ENCODE results near the gene HOXA13. TPM values are rescaled to one million over a fixed set of nuclear protein-coding genes. Genes with fewer than 3 reads are reported as not detected.

Gene HOXA13
- polyA plus RNA-seq, 1 of the 3 experiments (the other 2 are of a cell fraction): not detected

DNA sequence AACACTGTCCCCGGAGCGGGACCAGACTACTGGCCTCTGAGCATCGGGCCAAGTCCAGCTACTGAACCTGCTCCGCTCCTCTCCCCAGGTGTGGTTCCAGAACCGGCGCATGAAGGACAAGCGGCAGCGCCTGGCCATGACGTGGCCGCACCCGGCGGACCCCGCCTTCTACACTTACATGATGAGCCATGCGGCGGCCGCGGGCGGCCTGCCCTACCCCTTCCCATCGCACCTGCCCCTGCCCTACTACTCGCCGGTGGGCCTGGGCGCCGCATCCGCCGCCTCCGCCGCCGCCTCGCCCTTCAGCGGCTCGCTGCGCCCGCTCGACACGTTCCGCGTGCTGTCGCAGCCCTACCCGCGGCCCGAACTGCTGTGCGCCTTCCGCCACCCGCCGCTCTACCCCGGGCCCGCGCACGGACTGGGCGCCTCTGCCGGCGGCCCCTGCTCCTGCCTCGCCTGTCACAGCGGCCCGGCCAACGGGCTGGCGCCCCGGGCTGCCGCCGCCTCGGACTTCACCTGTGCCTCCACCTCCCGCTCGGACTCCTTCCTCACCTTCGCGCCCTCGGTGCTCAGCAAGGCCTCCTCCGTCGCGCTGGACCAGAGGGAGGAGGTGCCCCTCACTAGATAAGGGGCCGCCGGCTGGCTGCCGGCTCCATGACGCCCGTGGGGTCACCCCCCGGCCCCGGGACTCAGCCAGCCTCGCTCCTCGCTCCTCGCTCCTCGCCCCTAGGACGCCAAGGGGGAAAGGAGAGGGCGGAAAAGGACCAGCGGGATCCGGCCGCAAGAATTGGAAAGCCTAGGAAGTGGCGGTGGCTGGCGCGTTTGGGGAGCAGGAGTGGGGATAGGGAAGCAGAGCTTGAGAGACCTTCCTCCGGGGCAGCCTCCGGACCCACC, 46.2 kb upstream of the HOXA13 start:
- Histone ChIP-seq H3K4me1 (ENCODE audit: control insufficient read depth in 1 of 2, insufficient read depth in 2 of 2, low read depth in 1 of 2, low read length in 1 of 2) (no peaks in the 10 kb centered on the region; a peak in 1 of 4 replicates), H3K9me3 (no peaks in the 10 kb centered on the region), H3K27me3 (ENCODE audit: insufficient read depth) (peaks cover 100% of the 10 kb centered on the region), H3K4me3 (ENCODE audit: low read depth in 2 of 2, low read length in 1 of 2) (no peak overlapping the region), H4K20me1 (ENCODE audit: insufficient read depth) (no peaks in the 10 kb centered on the region; the same call in 1 of the 2 replicates), H3K9ac (no peak overlapping the region), H2AFZ (ENCODE audit: low read depth) (no peak overlapping the region), H3K27ac (ENCODE audit: low read depth in 2 of 2, low read length in 1 of 2) (no peak overlapping the region), H3K4me2 (peak overlapping the region; percentile 54; the same call in 1 of the 2 replicates), H3F3A (replicated peaks; ENCODE audit: insufficient read depth) (peaks cover 7% of the 10 kb centered on the region), H3K36me3 (replicated peaks in 1 of 2; ENCODE audit: control insufficient read depth in 1 of 2, insufficient read depth in 2 of 2, low read length in 1 of 2) (no peaks in the 10 kb centered on the region), H3K9me2 (no peaks in the 10 kb centered on the region), H3K79me2 (ENCODE audit: insufficient read depth) (no peaks in the 10 kb centered on the region)
- 9% methylated on average over 59 of the region's 90 CpGs for WGBS (ENCODE audit: low lambda C conversion rate)
- ChIA-PET CTCF (interaction anchor here (1.0 to 1.9 kb wide), 4 partner anchors 23 to 96 kb away, joined by 3 to 7 read pairs (median 4); no protein-coding TSS in a partner anchor), POLR2A (no interaction called here)
- no peak for TF ChIP-seq FOSL2 (IDR thresholded peaks at IDR 0.05; ENCODE audit: borderline replicate concordance, low read depth)
- 0 out of 2 replicates have a peak, but pooled peaks have one; percentile 66 for TF ChIP-seq EZH2phosphoT487 (IDR thresholded peaks at IDR 0.05; ENCODE audit: borderline replicate concordance, low read depth)
- peak; percentile 64 for DNase-seq

DNA sequence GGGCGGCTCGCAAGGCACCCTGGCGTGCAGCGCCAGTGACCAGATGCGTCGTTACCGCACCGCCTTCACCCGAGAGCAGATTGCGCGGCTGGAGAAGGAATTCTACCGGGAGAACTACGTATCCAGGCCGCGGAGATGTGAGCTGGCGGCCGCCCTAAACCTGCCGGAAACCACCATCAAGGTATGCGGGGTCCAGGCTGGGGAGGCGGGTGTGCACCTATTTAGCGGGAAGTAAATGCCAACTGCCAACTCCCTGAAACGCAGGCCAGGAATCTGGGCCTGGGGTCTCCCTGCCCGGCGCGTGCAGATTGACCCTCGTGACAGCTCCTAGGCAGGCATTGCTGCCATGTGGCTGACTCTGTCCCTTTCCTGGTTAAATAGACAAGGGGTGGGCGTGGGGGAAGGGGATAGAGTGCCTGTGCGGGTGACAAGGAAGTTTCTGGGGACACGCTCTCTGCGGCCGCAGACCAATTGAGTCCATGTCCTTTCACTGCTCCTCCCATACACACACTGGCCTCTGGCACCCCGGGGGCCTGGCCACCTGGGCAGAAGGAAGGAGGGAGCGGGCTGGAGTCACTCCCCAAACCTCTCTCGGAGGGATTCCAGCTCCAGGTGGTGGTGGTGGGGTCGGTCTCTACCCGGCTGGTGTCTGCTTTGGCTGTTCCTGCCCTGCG, 45.4 kb upstream of the HOXA13 start:
- no peaks in the 10 kb centered on the region for H3K79me2 ChIP-seq (ENCODE audit: insufficient read depth)
- H3K27me3 ChIP-seq (ENCODE audit: insufficient read depth): peaks cover 100% of the 10 kb centered on the region
- no peaks in the 10 kb centered on the region for H3K9me2 ChIP-seq
- no peak overlapping the region for H3K9ac ChIP-seq
- H3K4me3 ChIP-seq (ENCODE audit: low read depth in 2 of 2, low read length in 1 of 2): no peak overlapping the region
- no peaks in the 10 kb centered on the region; a peak in 1 of 4 replicates for H3K4me1 ChIP-seq (ENCODE audit: control insufficient read depth in 1 of 2, insufficient read depth in 2 of 2, low read depth in 1 of 2, low read length in 1 of 2)
- H3K9me3 ChIP-seq: no peaks in the 10 kb centered on the region
- DNase-seq: peak; percentile 43
- no peak overlapping the region for H2AFZ ChIP-seq (ENCODE audit: low read depth)
- H3K27ac ChIP-seq (ENCODE audit: low read depth in 2 of 2, low read length in 1 of 2): no peak overlapping the region
- POLR2A ChIA-PET: no interaction called here
- H3F3A ChIP-seq (replicated peaks; ENCODE audit: insufficient read depth): peaks cover 7% of the 10 kb centered on the region
- peaks cover 3% of the 10 kb centered on the region; the same call in 1 of the 2 replicates for H4K20me1 ChIP-seq (ENCODE audit: insufficient read depth)
- H3K4me2 ChIP-seq: peak overlapping the region; percentile 54; the same call in 1 of the 2 replicates
- CTCF ChIA-PET: no interaction called here
- no peaks in the 10 kb centered on the region for H3K36me3 ChIP-seq (replicated peaks in 1 of 2; ENCODE audit: control insufficient read depth in 1 of 2, insufficient read depth in 2 of 2, low read length in 1 of 2)
- WGBS (ENCODE audit: low lambda C conversion rate): 28% methylated on average over 34 of the region's 37 CpGs
- TF ChIP-seq, protein P1, sequence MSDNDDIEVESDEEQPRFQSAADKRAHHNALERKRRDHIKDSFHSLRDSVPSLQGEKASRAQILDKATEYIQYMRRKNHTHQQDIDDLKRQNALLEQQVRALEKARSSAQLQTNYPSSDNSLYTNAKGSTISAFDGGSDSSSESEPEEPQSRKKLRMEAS (IDR thresholded peaks at IDR 0.05; ENCODE audit: low read depth): no peak
- TF ChIP-seq RFX5 (IDR thresholded peaks at IDR 0.05; ENCODE audit: low read length): no peak
- TF ChIP-seq, protein P2, sequence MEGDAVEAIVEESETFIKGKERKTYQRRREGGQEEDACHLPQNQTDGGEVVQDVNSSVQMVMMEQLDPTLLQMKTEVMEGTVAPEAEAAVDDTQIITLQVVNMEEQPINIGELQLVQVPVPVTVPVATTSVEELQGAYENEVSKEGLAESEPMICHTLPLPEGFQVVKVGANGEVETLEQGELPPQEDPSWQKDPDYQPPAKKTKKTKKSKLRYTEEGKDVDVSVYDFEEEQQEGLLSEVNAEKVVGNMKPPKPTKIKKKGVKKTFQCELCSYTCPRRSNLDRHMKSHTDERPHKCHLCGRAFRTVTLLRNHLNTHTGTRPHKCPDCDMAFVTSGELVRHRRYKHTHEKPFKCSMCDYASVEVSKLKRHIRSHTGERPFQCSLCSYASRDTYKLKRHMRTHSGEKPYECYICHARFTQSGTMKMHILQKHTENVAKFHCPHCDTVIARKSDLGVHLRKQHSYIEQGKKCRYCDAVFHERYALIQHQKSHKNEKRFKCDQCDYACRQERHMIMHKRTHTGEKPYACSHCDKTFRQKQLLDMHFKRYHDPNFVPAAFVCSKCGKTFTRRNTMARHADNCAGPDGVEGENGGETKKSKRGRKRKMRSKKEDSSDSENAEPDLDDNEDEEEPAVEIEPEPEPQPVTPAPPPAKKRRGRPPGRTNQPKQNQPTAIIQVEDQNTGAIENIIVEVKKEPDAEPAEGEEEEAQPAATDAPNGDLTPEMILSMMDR (IDR thresholded peaks at IDR 0.05): no peak
- TF ChIP-seq TCF12 (IDR thresholded peaks at IDR 0.05): no peak
- no peak for TF ChIP-seq MXI1 (IDR thresholded peaks at IDR 0.05; ENCODE audit: low read depth, low read length)
- TF ChIP-seq, protein P3, sequence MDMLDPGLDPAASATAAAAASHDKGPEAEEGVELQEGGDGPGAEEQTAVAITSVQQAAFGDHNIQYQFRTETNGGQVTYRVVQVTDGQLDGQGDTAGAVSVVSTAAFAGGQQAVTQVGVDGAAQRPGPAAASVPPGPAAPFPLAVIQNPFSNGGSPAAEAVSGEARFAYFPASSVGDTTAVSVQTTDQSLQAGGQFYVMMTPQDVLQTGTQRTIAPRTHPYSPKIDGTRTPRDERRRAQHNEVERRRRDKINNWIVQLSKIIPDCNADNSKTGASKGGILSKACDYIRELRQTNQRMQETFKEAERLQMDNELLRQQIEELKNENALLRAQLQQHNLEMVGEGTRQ (IDR thresholded peaks at IDR 0.05; ENCODE audit: borderline replicate concordance, low read depth, low read length): no peak
- TF ChIP-seq, protein P4, sequence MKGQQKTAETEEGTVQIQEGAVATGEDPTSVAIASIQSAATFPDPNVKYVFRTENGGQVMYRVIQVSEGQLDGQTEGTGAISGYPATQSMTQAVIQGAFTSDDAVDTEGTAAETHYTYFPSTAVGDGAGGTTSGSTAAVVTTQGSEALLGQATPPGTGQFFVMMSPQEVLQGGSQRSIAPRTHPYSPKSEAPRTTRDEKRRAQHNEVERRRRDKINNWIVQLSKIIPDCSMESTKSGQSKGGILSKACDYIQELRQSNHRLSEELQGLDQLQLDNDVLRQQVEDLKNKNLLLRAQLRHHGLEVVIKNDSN (IDR thresholded peaks at IDR 0.05; ENCODE audit: borderline replicate concordance, low read depth): no peak
- no peak for TF ChIP-seq SMC3 (IDR thresholded peaks at IDR 0.05; ENCODE audit: low read depth, low read length)
- TF ChIP-seq, protein P5, sequence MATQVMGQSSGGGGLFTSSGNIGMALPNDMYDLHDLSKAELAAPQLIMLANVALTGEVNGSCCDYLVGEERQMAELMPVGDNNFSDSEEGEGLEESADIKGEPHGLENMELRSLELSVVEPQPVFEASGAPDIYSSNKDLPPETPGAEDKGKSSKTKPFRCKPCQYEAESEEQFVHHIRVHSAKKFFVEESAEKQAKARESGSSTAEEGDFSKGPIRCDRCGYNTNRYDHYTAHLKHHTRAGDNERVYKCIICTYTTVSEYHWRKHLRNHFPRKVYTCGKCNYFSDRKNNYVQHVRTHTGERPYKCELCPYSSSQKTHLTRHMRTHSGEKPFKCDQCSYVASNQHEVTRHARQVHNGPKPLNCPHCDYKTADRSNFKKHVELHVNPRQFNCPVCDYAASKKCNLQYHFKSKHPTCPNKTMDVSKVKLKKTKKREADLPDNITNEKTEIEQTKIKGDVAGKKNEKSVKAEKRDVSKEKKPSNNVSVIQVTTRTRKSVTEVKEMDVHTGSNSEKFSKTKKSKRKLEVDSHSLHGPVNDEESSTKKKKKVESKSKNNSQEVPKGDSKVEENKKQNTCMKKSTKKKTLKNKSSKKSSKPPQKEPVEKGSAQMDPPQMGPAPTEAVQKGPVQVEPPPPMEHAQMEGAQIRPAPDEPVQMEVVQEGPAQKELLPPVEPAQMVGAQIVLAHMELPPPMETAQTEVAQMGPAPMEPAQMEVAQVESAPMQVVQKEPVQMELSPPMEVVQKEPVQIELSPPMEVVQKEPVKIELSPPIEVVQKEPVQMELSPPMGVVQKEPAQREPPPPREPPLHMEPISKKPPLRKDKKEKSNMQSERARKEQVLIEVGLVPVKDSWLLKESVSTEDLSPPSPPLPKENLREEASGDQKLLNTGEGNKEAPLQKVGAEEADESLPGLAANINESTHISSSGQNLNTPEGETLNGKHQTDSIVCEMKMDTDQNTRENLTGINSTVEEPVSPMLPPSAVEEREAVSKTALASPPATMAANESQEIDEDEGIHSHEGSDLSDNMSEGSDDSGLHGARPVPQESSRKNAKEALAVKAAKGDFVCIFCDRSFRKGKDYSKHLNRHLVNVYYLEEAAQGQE (IDR thresholded peaks at IDR 0.05; ENCODE audit: low read depth, low read length): no peak
- TF ChIP-seq JUND (IDR thresholded peaks at IDR 0.05): no peak
- TF ChIP-seq MEF2A (IDR thresholded peaks at IDR 0.05; ENCODE audit: borderline replicate concordance, low read depth): no peak
- TF ChIP-seq, protein P6, sequence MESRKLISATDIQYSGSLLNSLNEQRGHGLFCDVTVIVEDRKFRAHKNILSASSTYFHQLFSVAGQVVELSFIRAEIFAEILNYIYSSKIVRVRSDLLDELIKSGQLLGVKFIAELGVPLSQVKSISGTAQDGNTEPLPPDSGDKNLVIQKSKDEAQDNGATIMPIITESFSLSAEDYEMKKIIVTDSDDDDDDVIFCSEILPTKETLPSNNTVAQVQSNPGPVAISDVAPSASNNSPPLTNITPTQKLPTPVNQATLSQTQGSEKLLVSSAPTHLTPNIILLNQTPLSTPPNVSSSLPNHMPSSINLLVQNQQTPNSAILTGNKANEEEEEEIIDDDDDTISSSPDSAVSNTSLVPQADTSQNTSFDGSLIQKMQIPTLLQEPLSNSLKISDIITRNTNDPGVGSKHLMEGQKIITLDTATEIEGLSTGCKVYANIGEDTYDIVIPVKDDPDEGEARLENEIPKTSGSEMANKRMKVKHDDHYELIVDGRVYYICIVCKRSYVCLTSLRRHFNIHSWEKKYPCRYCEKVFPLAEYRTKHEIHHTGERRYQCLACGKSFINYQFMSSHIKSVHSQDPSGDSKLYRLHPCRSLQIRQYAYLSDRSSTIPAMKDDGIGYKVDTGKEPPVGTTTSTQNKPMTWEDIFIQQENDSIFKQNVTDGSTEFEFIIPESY (IDR thresholded peaks at IDR 0.05; ENCODE audit: borderline replicate concordance, low read depth): no peak

All from SK-N-SH (cell line).